GM19455 (cell line): ENCODE data around the gene B3GLCT.
"Not testable (repeated sequence)": the region's sequence is repeated elsewhere in the genome, so short reads cannot be mapped to it uniquely, and the experiment has no call there.

ENCODE experiments used
- ATAC-seq: cut with Tn5 transposase; IDR thresholded peaks from one replicate; pipeline ENCODE4 v1.9.1; 2021; ENCODE audit not compliant: unreplicated experiment

The B3GLCT gene

GRCh38 chr13:31339616-31340015 is 139.8 kb downstream of the B3GLCT start:
- not testable (repeated sequence) for ATAC-seq

GRCh38 chr13:31340848-31341247 is 141.1 kb downstream of the B3GLCT start:
- ATAC-seq: not testable (repeated sequence)

GRCh38 chr13:31346891-31347290 is 147.1 kb downstream of the B3GLCT start:
- ATAC-seq: no peak

GRCh38 chr13:31349156-31349555 is 149.4 kb downstream of the B3GLCT start:
- no peak for ATAC-seq

- no peak for ATAC-seq
These were observed 150.8 kb downstream of the B3GLCT start for GRCh38 chr13:31350560-31350959.

- ATAC-seq: no peak
These were observed 151.6 kb downstream of the B3GLCT start for GRCh38 chr13:31351376-31351775.

GRCh38 chr13:31352467-31352866 is 152.7 kb downstream of the B3GLCT start:
- ATAC-seq: no peak

- no peak for ATAC-seq
These were observed 155.2 kb downstream of the B3GLCT start for GRCh38 chr13:31355001-31355400.

GRCh38 chr13:31356991-31357390 is 157.2 kb downstream of the B3GLCT start:
- ATAC-seq: no peak

GRCh38 chr13:31357581-31357980 is 157.8 kb downstream of the B3GLCT start:
- no peak for ATAC-seq

- no peak for ATAC-seq
These were observed 161.9 kb downstream of the B3GLCT start for GRCh38 chr13:31361673-31362072.

- no peak for ATAC-seq
These were observed 165.9 kb downstream of the B3GLCT start for GRCh38 chr13:31365630-31366029.

- no peak for ATAC-seq
These were observed 167.6 kb downstream of the B3GLCT start for GRCh38 chr13:31367410-31367809.

- no peak for ATAC-seq
These were observed 169.4 kb downstream of the B3GLCT start for GRCh38 chr13:31369213-31369612.

GRCh38 chr13:31372454-31372853 is 172.7 kb downstream of the B3GLCT start:
- no peak for ATAC-seq

GRCh38 chr13:31374682-31375081 is 174.9 kb downstream of the B3GLCT start:
- no peak for ATAC-seq

- no peak for ATAC-seq
These were observed 178.2 kb downstream of the B3GLCT start for GRCh38 chr13:31377946-31378345.

- no peak for ATAC-seq
These were observed 180.9 kb downstream of the B3GLCT start for GRCh38 chr13:31380715-31381114.
